GM23248 (cell line): Measurements from ENCODE around the gene LRP1.

ENCODE experiments used
- EZH2 ChIP-seq: fragments of 200-600 bp; sonication (generic); IDR thresholded peaks from 2 replicates; pipeline ENCODE4 v1.6.1; 2018; ENCODE audit warnings: antibody characterized with exemption, mild to moderate bottlenecking; ENCODE audit not compliant: insufficient read depth, poor library complexity, severe bottlenecking
- EZH2phosphoT487 ChIP-seq: fragments of 200-600 bp; sonication (generic); IDR thresholded peaks from 2 replicates; pipeline ENCODE4 v1.6.1; 2018; ENCODE audit warnings: antibody characterized with exemption, moderate library complexity, mild to moderate bottlenecking, low read depth; ENCODE audit not compliant: insufficient read depth

DNA sequence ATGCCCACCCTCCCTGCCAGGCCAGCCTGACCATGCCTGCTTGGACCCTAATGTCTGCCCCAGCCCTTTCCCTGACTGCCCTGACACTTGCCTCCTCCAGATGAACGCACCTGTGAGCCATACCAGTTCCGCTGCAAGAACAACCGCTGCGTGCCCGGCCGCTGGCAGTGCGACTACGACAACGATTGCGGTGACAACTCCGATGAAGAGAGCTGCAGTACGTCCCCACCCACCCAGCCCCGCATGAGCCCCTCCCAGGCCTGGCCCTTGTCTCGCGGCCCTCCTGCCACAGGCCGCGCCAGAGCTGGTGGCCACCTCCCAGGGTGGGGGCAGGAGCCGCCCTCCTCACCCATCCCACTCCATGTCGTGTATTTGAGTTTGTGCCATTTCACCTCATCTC, 74.0 kb downstream of the LRP1 start:
- no peak for TF ChIP-seq EZH2
- TF ChIP-seq EZH2phosphoT487 = no peak
